CD14-positive monocyte (primary cell): ENCODE data around the gene NR1D1. TPM values are rescaled to one million over a fixed set of nuclear protein-coding genes. Genes with fewer than 3 reads are reported as not detected.

Experiments used
- DNase-seq, 3 donors: peaks; one replicate each; pipeline ENCODE4 v3.0.0-alpha.2; 2011 to 2022
- H2AFZ ChIP-seq: 2 replicates; pipeline ENCODE4 v1.6.0; 2012; ENCODE audit warnings: mild to moderate bottlenecking, low read depth, low read length, inconsistent platforms; ENCODE audit not compliant: insufficient read depth, poor library complexity, severe bottlenecking
- H3K27ac ChIP-seq, 2 donors: 1 replicate in 1 of 2; 2 replicates in 1 of 2; pipeline ENCODE4 v1.5.1; 2012 to 2013; ENCODE audit warnings: low read length in 2 of 2, control low read depth in 1 of 2, inconsistent platforms in 1 of 2, low read depth in 1 of 2, mild to moderate bottlenecking in 1 of 2
- H3K27me3 ChIP-seq, 2 donors: one replicate each; pipeline versions ENCODE4 v1.6.0 to v1.6.1; 2011 to 2013; ENCODE audit warnings: low read length in 2 of 2; ENCODE audit not compliant: control insufficient read depth in 2 of 2, insufficient read depth in 2 of 2
- H3K36me3 ChIP-seq, 2 donors: replicated peaks in 1 of 2; 1 replicate in 1 of 2; 2 replicates in 1 of 2; pipeline versions ENCODE4 v1.5.1 to v1.6.1; 2012 to 2013; ENCODE audit warnings: low read length in 2 of 2, control low read depth in 1 of 2, inconsistent platforms in 1 of 2, mild to moderate bottlenecking in 1 of 2; ENCODE audit not compliant: insufficient read depth in 2 of 2, control insufficient read depth in 1 of 2
- H3K4me1 ChIP-seq, 2 donors: 1 replicate in 1 of 2; 2 replicates in 1 of 2; pipeline versions ENCODE4 v1.5.1 to v1.6.1; 2012 to 2013; ENCODE audit warnings: low read length in 2 of 2, control low read depth in 1 of 2, inconsistent platforms in 1 of 2, mild to moderate bottlenecking in 1 of 2, moderate library complexity in 1 of 2; ENCODE audit not compliant: insufficient read depth in 2 of 2, control insufficient read depth in 1 of 2
- H3K4me2 ChIP-seq: replicated peaks from 2 replicates; pipeline ENCODE3; 2012; ENCODE audit warnings: low read length, moderate library complexity, mild to moderate bottlenecking; ENCODE audit not compliant: poor library complexity, severe bottlenecking; ENCODE audit errors: extremely low read depth
- H3K4me3 ChIP-seq, 3 experiments: fragments of 200-600 bp in 1 of 3; sonication (generic) in 1 of 3; replicated peaks in 1 of 3; 1 replicate in 2 of 3; 2 replicates in 1 of 3; pipeline ENCODE4 v1.5.1; 2011 to 2013; ENCODE audit warnings: low read length in 3 of 3, mild to moderate bottlenecking in 3 of 3, control low read depth in 2 of 3, low read depth in 2 of 3, inconsistent platforms in 1 of 3, moderate library complexity in 1 of 3
- H3K79me2 ChIP-seq: 2 replicates; pipeline ENCODE4 v1.6.0; 2012; ENCODE audit warnings: mild to moderate bottlenecking, control low read depth, inconsistent platforms, low read length, moderate library complexity; ENCODE audit not compliant: insufficient read depth
- H3K9ac ChIP-seq: 2 replicates; pipeline ENCODE4 v1.6.0; 2017; ENCODE audit warnings: low read length, mild to moderate bottlenecking; ENCODE audit not compliant: insufficient read depth, poor library complexity, severe bottlenecking
- H3K9me3 ChIP-seq, 2 donors: replicated peaks in 1 of 2; 1 replicate in 1 of 2; 2 replicates in 1 of 2; pipeline versions ENCODE4 v1.5.1 to v1.6.1; 2012 to 2013; ENCODE audit warnings: low read length in 2 of 2, control low read depth in 1 of 2; ENCODE audit not compliant: control insufficient read depth in 1 of 2, insufficient read depth in 1 of 2
- H4K20me1 ChIP-seq: 2 replicates; pipeline ENCODE4 v1.6.0; 2012; ENCODE audit warnings: mild to moderate bottlenecking, low read length, control low read depth, moderate library complexity; ENCODE audit not compliant: insufficient read depth
- H3K27ac Mint-ChIP-seq, 7 donors: one replicate each; pipeline ENCODE4 v1.8.0; 2020; ENCODE audit warnings: mild to moderate bottlenecking in 7 of 7, mixed read lengths in 7 of 7, moderate library complexity in 6 of 7, inconsistent platforms in 2 of 7
- H3K27me3 Mint-ChIP-seq, 3 donors: one replicate each; pipeline ENCODE4 v1.8.0; 2021 to 2022; ENCODE audit warnings: low read depth in 3 of 3, mild to moderate bottlenecking in 3 of 3, mixed read lengths in 3 of 3, moderate library complexity in 3 of 3, inconsistent platforms in 1 of 3
- H3K36me3 Mint-ChIP-seq, 2 donors: one replicate each; pipeline ENCODE4 v1.8.0; 2020; ENCODE audit warnings: mixed read lengths in 2 of 2, inconsistent platforms in 1 of 2, mild to moderate bottlenecking in 1 of 2
- H3K4me1 Mint-ChIP-seq: one replicate; pipeline ENCODE4 v1.8.0; 2020; ENCODE audit warnings: mild to moderate bottlenecking, mixed read lengths
- H3K4me3 Mint-ChIP-seq, 2 donors: one replicate each; pipeline ENCODE4 v1.8.0; 2020; ENCODE audit warnings: mild to moderate bottlenecking in 2 of 2, mixed read lengths in 2 of 2, moderate library complexity in 1 of 2
- H3K9me3 Mint-ChIP-seq, 7 donors: one replicate each; pipeline ENCODE4 v1.8.0; 2020 to 2022; ENCODE audit warnings: mixed read lengths in 7 of 7, mild to moderate bottlenecking in 6 of 7, moderate library complexity in 6 of 7, inconsistent platforms in 2 of 7
- CTCF ChIP-seq: fragments of 200-600 bp; IDR thresholded peaks from one replicate; pipeline ENCODE4 v1.8.0; 2022; ENCODE audit warnings: antibody characterized with exemption, mild to moderate bottlenecking
- WGBS: methylation state at CpG from one replicate; pipeline ENCODE4 v1.1.5; 2013; ENCODE audit warnings: missing lambda C conversion rate; ENCODE audit not compliant: insufficient coverage; 5-methylcytosine and 5-hydroxymethylcytosine counted together
- intact Hi-C, 2 donors: fragments of 100-400 bp; cut with micrococcal nuclease; formaldehyde crosslinking; loops; one replicate each; pipeline versions ENCODE4 v1.15.0 to v1.15.1; 2023
- polyA plus RNA-seq, 3 donors: library from polyadenylated mRNA; depleted of rRNA in 1 of 3; unstranded in 2 of 3; stranded (reverse) in 1 of 3; fragments of 300-500 nt in 2 of 3; fragments of >200 nt in 1 of 3; fragmentation: Illumina TruSeq in 2 of 3; gene quantifications; 1 replicate in 2 of 3; 2 replicates in 1 of 3; pipeline ENCODE4 v1.2.3, GENCODE V29; 2012 to 2021

NR1D1 gene
- polyA plus RNA-seq, 3 donors = 0.28 to 4.9 (median 0.31) TPM

DNA sequence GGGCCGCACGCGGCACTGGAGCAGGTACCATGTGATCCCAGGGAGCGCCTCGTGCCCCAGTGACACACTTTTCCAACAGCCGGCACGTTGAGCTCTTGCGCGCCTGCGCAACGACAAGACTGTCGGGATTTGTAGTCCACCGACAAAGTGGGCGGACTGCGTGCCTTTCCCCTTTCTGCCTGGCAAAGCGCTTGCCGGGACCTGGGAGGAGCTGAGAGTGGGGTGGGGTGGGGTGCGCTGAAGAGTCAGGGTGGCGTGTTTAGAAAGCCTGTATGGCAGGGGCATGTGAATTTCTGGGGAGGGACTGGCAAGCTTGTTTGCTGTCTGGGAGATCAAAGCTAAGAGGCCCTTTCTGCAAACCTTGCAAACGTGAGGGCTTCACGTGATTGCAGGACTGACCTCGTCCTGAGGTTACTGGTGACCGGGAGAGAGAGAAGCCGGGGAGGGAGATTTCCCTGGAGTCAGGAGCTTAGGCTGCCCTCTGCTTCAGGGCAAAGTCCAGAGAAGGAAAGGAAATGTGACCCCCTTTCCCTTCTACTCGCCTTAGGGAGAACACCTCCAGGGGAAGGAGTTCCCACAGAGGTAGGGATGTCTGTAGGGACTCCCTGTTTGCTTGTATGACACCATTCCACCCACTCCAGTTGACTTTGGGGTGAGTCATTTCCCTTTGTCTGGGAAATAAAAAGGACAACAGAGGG is 429 bp upstream of the NR1D1 start:
- Histone ChIP-seq H3K36me3 (no peaks in the 10 kb centered on the region), H3K27me3 (no peaks in the 10 kb centered on the region), H2AFZ (peak overlapping the region; percentile 24), H3K27ac (peak overlapping the region; percentile 78 to 98), H4K20me1 (peaks cover 8% of the 10 kb centered on the region), H3K9me3 (no peaks in the 10 kb centered on the region), H3K79me2 (no peaks in the 10 kb centered on the region), H3K4me1 (peaks cover 63 to 64% of the 10 kb centered on the region in 2 donors), H3K9ac (peak overlapping the region; percentile 84), H3K4me3 (peak overlapping the region; percentile 3 to 78 (median 35)), H3K4me2 (peak overlapping the region; percentile 85)
- Mint-ChIP-seq H3K4me1 (peaks cover 78% of the 10 kb centered on the region), H3K4me3 (peak overlapping the region; percentile 87 to 95), H3K27me3 (peaks cover 0 to 8% (median 0%) of the 10 kb centered on the region in 3 donors), H3K36me3 (peaks cover 10 to 14% of the 10 kb centered on the region in 2 donors), H3K9me3 (peaks cover 0 to 5% (median 0%) of the 10 kb centered on the region in 7 donors), H3K27ac (peak overlapping the region; percentile 96 to 99 (median 98))
- 1% methylated on average over 20 of the region's 25 CpGs for WGBS
- DNase-seq = peak; percentile 94 to 97 (median 96)
- TF ChIP-seq CTCF = no peak
- intact Hi-C loops = no loop called here

DNA sequence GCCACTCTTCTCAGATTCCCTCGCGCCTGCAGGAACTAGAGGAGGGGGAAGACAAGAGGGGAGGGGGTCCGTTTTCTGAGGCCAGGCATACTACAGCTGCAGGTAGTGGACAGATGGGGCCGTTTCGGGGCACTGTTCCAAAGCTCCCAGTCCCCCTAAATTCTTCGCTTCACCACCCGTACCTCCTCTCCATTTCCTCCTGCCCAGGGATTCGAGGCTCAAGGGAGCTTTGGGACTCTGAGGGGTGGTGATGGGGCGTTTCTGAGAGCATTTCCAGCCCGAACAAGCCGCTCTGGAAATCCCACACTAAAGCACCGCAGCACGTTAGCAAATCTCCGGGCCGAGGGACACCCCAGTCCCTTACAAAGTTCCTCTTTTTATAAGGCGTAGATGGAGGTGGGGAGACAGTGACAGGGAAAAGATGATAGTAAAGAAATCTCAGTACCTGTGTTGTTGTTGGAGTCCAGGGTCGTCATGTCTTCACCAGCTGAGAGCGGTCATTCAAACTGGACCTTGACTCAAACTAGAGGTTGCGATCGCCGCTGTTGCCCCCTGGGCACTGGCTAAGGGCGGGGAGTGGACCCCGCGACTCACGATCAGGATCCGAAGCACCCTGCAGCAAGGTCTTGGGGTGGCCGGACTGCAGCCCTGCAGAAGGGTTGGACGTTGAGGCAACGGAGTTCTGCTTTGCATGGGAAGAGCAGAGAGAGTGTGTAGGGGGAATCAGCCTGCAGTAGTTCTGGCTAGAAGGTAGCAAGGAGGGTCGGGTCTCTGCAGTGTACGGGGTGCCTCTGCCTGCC is 570 bp downstream of the NR1D1 start:
- Mint-ChIP-seq H3K4me3 (peak overlapping the region; percentile 87 to 95), H3K36me3 (peaks cover 10 to 16% of the 10 kb centered on the region in 2 donors), H3K27me3 (peaks cover 0 to 5% (median 0%) of the 10 kb centered on the region in 3 donors), H3K9me3 (peaks cover 0 to 5% (median 0%) of the 10 kb centered on the region in 7 donors), H3K4me1 (peaks cover 78% of the 10 kb centered on the region), H3K27ac (peak overlapping the region; percentile 96 to 99 (median 98))
- H3K4me2 ChIP-seq = peak overlapping the region; percentile 85
- peaks cover 8% of the 10 kb centered on the region for H4K20me1 ChIP-seq
- TF ChIP-seq CTCF = no peak
- peak overlapping the region; percentile 84 for H3K9ac ChIP-seq
- 1% methylated on average over 15 of the region's 31 CpGs for WGBS
- H3K4me1 ChIP-seq = peaks cover 67 to 69% of the 10 kb centered on the region in 2 donors
- H3K36me3 ChIP-seq = no peaks in the 10 kb centered on the region
- H3K9me3 ChIP-seq = no peaks in the 10 kb centered on the region
- DNase-seq = peak; percentile 71 to 94 (median 77)
- H3K79me2 ChIP-seq = no peaks in the 10 kb centered on the region
- peak overlapping the region; percentile 35 to 78 (median 36) for H3K4me3 ChIP-seq
- peak overlapping the region; percentile 78 to 98 for H3K27ac ChIP-seq
- peak overlapping the region; percentile 24 for H2AFZ ChIP-seq
- no peaks in the 10 kb centered on the region for H3K27me3 ChIP-seq
- intact Hi-C loops = loop anchor here (1.0 to 5.0 kb wide), 4 partner anchors 8 to 223 kb away; partner anchors contain the start of gene THRA (in 2 of the 2)
